HepG2 (cell line): ENCODE data around the gene TRIM8. TPM values are rescaled to one million over a fixed set of nuclear protein-coding genes. Genes with fewer than 3 reads are reported as not detected.

Experiments
- AGO1 ChIP-seq: fragments of 200-400 bp; formaldehyde crosslinking; IDR thresholded peaks from 2 replicates; pipeline ENCODE4 v1.6.1; 2017; ENCODE audit warnings: mild to moderate bottlenecking, low read depth, low read length, moderate library complexity; ENCODE audit not compliant: poor library complexity, severe bottlenecking
- DPF2 ChIP-seq: sonication (generic); formaldehyde crosslinking; IDR thresholded peaks from 2 replicates; pipeline ENCODE4 v1.4.0; 2020; ENCODE audit warnings: mild to moderate bottlenecking, low read depth, missing genetic modification reagents, borderline replicate concordance
- ERF ChIP-seq: IDR thresholded peaks from 2 replicates; pipeline ENCODE4 v1.6.1; 2018; ENCODE audit warnings: missing biosample characterization, missing genetic modification reagents
- HNF4G ChIP-seq, 2 experiments: sonication (generic) in 1 of 2; formaldehyde crosslinking in 1 of 2; IDR thresholded peaks; 2 replicates each; pipeline versions ENCODE4 v1.4.0 to v1.6.1; 2011 to 2020; ENCODE audit warnings: borderline replicate concordance in 2 of 2, low read depth in 2 of 2, mild to moderate bottlenecking in 2 of 2, low read length in 1 of 2, missing genetic modification reagents in 1 of 2, moderate library complexity in 1 of 2
- MAZ ChIP-seq, 2 experiments: sonication (generic) in 1 of 2; formaldehyde crosslinking in 1 of 2; IDR thresholded peaks; 2 replicates each; pipeline versions ENCODE4 v1.5.0 to v1.6.1; 2012 to 2020; ENCODE audit warnings: low read depth in 2 of 2, mild to moderate bottlenecking in 2 of 2, borderline replicate concordance in 1 of 2, improper control_type of control experiment in 1 of 2, low read length in 1 of 2, missing genetic modification reagents in 1 of 2, moderate library complexity in 1 of 2
- MTA3 ChIP-seq: sonication (generic); formaldehyde crosslinking; IDR thresholded peaks from 2 replicates; pipeline ENCODE4 v1.4.0; 2020; ENCODE audit warnings: missing genetic modification reagents
- SP5 ChIP-seq: IDR thresholded peaks from 2 replicates; pipeline ENCODE4 v1.6.1; 2016; ENCODE audit warnings: low read depth, borderline replicate concordance
- SPEN ChIP-seq: sonication (generic); formaldehyde crosslinking; IDR thresholded peaks from 2 replicates; pipeline ENCODE4 v1.5.1; 2020; ENCODE audit warnings: low read depth, mild to moderate bottlenecking, missing genetic modification reagents
- ZBTB3 ChIP-seq: sonication (generic); formaldehyde crosslinking; IDR thresholded peaks from 2 replicates; pipeline ENCODE4 v1.4.0; 2020; ENCODE audit warnings: low read depth, mild to moderate bottlenecking, moderate library complexity, missing genetic modification reagents, borderline replicate concordance
- ZNF296 ChIP-seq: sonication (generic); formaldehyde crosslinking; conservative IDR thresholded peaks from 2 replicates; pipeline ENCODE4 v1.5.0; 2020; ENCODE audit warnings: mild to moderate bottlenecking, missing genetic modification reagents
- ZNF614 ChIP-seq: IDR thresholded peaks from 2 replicates; pipeline ENCODE4 v1.6.1; 2018; ENCODE audit warnings: missing biosample characterization, missing genetic modification reagents, inconsistent platforms, borderline replicate concordance
- ZNF777 ChIP-seq: sonication (generic); formaldehyde crosslinking; IDR thresholded peaks from 2 replicates; pipeline ENCODE4 v1.4.0; 2020; ENCODE audit warnings: missing genetic modification reagents
- polyA plus RNA-seq, 8 experiments: library from polyadenylated mRNA; depleted of rRNA in 3 of 8; stranded (reverse) in 7 of 8; unstranded in 1 of 8; fragments of >200 nt; fragmentation: Illumina TruSeq in 4 of 8; extraction: Trizol in 4 of 8; gene quantifications; 2 replicates each; pipeline versions ENCODE4 v1.2.1 to v1.2.3, GENCODE V29; 2011 to 2016; ENCODE audit warnings: low read depth in 4 of 8, missing spikeins in 1 of 8, mixed read lengths in 1 of 8; ENCODE audit not compliant: insufficient read depth in 1 of 8
- total RNA-seq, 5 experiments: library from RNA; depleted of rRNA; stranded (reverse); fragments of >200 nt; fragmentation: Illumina TruSeq; extraction: Trizol; gene quantifications; 2 replicates each; pipeline ENCODE4 v1.2.3, GENCODE V29; 2016; ENCODE audit warnings: low read depth in 1 of 5
- TF ChIP-seq, protein P1 (sequence below): sonication (generic); formaldehyde crosslinking; IDR thresholded peaks from 2 replicates; pipeline ENCODE4 v1.4.0; 2020; ENCODE audit warnings: mild to moderate bottlenecking, missing genetic modification reagents
- TF ChIP-seq, protein P2 (sequence below): sonication (generic); formaldehyde crosslinking; IDR thresholded peaks from 2 replicates; pipeline ENCODE4 v1.8.0; 2022; ENCODE audit warnings: missing genetic modification reagents, low read depth, mild to moderate bottlenecking, borderline replicate concordance
- TF ChIP-seq, protein P3 (sequence below): sonication (generic); formaldehyde crosslinking; IDR thresholded peaks from 2 replicates; pipeline ENCODE4 v1.5.0; 2020; ENCODE audit warnings: mild to moderate bottlenecking, missing genetic modification reagents, borderline replicate concordance

TRIM8 gene
- total and polyA plus RNA-seq, 2 of the 13 experiments (the other 11 are each of a cell fraction or from before 2014, with no cell fraction given): 38.9 to 66.5 TPM

DNA sequence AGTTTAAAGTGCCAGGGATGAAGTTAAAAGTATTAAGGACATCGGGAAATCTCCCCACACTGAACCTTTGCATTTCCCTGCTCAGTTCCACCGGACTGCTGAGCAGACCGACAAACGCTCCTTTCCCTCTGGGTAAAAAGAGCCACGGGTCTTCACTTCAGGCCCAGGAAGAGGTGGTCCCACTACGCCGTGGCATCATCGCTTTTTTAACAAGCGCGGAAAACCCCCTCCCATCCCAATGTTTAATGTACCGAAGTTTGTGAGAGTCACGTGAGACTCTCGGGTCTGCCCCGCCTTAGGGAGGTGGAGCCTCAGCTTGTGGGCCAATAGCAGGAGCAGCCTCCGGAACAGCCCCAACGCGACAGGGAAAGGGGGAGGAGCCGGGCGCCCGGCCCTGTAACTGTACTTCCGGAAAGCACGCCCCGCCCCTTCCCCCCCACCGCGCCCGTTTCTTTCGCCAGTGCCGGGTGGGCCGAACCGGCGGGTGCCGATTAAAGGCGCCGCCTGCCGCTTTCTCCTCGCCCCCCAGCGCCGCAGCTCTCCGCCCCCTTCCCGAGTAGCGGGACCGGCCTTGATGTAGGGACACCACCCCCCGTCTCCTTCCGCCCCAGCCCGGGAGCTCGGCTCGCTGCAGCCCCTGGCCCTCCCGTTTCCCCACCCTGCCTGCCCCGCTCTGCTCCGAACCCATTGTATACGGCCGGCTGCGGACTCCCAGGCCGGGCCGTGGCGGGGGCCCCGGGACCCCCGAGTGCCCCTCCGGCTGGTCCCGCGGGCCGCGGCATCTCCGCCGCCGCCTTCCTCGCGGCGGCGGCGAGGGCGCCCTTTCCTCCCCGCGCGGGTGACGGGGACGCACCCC lies 2.2 kb upstream of the TRIM8 start (continued):
- TF ChIP-seq, protein P1, sequence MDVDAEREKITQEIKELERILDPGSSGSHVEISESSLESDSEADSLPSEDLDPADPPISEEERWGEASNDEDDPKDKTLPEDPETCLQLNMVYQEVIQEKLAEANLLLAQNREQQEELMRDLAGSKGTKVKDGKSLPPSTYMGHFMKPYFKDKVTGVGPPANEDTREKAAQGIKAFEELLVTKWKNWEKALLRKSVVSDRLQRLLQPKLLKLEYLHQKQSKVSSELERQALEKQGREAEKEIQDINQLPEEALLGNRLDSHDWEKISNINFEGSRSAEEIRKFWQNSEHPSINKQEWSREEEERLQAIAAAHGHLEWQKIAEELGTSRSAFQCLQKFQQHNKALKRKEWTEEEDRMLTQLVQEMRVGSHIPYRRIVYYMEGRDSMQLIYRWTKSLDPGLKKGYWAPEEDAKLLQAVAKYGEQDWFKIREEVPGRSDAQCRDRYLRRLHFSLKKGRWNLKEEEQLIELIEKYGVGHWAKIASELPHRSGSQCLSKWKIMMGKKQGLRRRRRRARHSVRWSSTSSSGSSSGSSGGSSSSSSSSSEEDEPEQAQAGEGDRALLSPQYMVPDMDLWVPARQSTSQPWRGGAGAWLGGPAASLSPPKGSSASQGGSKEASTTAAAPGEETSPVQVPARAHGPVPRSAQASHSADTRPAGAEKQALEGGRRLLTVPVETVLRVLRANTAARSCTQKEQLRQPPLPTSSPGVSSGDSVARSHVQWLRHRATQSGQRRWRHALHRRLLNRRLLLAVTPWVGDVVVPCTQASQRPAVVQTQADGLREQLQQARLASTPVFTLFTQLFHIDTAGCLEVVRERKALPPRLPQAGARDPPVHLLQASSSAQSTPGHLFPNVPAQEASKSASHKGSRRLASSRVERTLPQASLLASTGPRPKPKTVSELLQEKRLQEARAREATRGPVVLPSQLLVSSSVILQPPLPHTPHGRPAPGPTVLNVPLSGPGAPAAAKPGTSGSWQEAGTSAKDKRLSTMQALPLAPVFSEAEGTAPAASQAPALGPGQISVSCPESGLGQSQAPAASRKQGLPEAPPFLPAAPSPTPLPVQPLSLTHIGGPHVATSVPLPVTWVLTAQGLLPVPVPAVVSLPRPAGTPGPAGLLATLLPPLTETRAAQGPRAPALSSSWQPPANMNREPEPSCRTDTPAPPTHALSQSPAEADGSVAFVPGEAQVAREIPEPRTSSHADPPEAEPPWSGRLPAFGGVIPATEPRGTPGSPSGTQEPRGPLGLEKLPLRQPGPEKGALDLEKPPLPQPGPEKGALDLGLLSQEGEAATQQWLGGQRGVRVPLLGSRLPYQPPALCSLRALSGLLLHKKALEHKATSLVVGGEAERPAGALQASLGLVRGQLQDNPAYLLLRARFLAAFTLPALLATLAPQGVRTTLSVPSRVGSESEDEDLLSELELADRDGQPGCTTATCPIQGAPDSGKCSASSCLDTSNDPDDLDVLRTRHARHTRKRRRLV (CRISPR knock-in tag): 0 out of 2 replicates have a peak, but pooled peaks have one; percentile 40
- TF ChIP-seq MTA3 (CRISPR knock-in tag) (no peak), ZNF777 (CRISPR knock-in tag) (no peak; the same call in 1 of the 2 replicates), ERF (CRISPR knock-in tag) (0 out of 2 replicates have a peak, but pooled peaks have one; percentile 25), SP5 (CRISPR knock-in tag) (peak; percentile 92), AGO1 (peak; percentile 90), HNF4G (IDR thresholded peaks at IDR 0.05; ENCODE audit: borderline replicate concordance, low read depth, low read length) (no peak), HNF4G (CRISPR knock-in tag; IDR thresholded peaks at IDR 0.05; ENCODE audit: borderline replicate concordance, low read depth) (no peak), ZBTB3 (no peak), SPEN (peak; percentile 79), ZNF296 (CRISPR knock-in tag) (no peak), MAZ (IDR thresholded peaks at IDR 0.05; ENCODE audit: borderline replicate concordance, low read depth, low read length) (peak; percentile 70; the same call in 1 of the 2 replicates), MAZ (CRISPR knock-in tag; IDR thresholded peaks at IDR 0.05; ENCODE audit: low read depth) (peak; percentile 76), DPF2 (CRISPR knock-in tag) (0 out of 2 replicates have a peak, but pooled peaks have one; percentile 34), ZNF614 (0 out of 2 replicates have a peak, but pooled peaks have one; percentile 42)
- TF ChIP-seq, protein P2, sequence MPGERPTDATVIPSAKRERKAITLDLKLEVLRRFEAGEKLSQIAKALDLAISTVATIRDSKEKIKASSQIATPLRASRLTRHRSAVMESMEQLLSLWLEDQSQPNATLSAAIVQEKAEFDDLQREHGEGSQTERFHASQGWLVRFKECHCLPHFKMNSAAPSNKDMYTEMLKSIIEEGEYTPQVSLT (CRISPR knock-in tag): no peak
- TF ChIP-seq, protein P3, sequence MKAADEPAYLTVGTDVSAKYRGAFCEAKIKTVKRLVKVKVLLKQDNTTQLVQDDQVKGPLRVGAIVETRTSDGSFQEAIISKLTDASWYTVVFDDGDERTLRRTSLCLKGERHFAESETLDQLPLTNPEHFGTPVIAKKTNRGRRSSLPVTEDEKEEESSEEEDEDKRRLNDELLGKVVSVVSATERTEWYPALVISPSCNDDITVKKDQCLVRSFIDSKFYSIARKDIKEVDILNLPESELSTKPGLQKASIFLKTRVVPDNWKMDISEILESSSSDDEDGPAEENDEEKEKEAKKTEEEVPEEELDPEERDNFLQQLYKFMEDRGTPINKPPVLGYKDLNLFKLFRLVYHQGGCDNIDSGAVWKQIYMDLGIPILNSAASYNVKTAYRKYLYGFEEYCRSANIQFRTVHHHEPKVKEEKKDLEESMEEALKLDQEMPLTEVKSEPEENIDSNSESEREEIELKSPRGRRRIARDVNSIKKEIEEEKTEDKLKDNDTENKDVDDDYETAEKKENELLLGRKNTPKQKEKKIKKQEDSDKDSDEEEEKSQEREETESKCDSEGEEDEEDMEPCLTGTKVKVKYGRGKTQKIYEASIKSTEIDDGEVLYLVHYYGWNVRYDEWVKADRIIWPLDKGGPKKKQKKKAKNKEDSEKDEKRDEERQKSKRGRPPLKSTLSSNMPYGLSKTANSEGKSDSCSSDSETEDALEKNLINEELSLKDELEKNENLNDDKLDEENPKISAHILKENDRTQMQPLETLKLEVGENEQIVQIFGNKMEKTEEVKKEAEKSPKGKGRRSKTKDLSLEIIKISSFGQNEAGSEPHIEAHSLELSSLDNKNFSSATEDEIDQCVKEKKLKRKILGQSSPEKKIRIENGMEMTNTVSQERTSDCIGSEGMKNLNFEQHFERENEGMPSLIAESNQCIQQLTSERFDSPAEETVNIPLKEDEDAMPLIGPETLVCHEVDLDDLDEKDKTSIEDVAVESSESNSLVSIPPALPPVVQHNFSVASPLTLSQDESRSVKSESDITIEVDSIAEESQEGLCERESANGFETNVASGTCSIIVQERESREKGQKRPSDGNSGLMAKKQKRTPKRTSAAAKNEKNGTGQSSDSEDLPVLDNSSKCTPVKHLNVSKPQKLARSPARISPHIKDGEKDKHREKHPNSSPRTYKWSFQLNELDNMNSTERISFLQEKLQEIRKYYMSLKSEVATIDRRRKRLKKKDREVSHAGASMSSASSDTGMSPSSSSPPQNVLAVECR (CRISPR knock-in tag): peak; percentile 79
